HEK293 (cell line): ENCODE data around the gene TRIM8.

Source experiments
- CTCF ChIA-PET: fragments of 350-600 bp; formaldehyde crosslinking; extraction: SDS; loops from one replicate; lab custom pipeline; 2021; ENCODE audit warnings: antibody characterized with exemption; lab: Yijun Ruan, JAX
- POLR2A ChIA-PET: fragments of 300-600 bp; formaldehyde crosslinking; extraction: SDS; loops from one replicate; lab custom pipeline; 2020; ENCODE audit warnings: antibody characterized with exemption, inconsistent platforms; lab: Yijun Ruan, JAX
- H3K27ac ChIP-seq: fragments of 200-500 bp; sonication (Bioruptor generic); 2 replicates; pipeline ENCODE4 v1.5.1; 2014; ENCODE audit warnings: low read depth, low read length, control low read depth, inconsistent platforms; ENCODE audit errors: extremely low read depth
- H3K36me3 ChIP-seq, 2 experiments: fragments of 200-500 bp in 1 of 2; sonication (Bioruptor generic) in 1 of 2; 1 replicate in 1 of 2; 2 replicates in 1 of 2; pipeline ENCODE4 v1.5.1; 2014 to 2017; ENCODE audit warnings: inconsistent platforms in 2 of 2, low read length in 2 of 2; ENCODE audit not compliant: control insufficient read depth in 2 of 2, insufficient read depth in 1 of 2
- H3K4me1 ChIP-seq: fragments of 200-500 bp; sonication (Bioruptor generic); 2 replicates; pipeline ENCODE4 v1.5.1; 2014; ENCODE audit warnings: mild to moderate bottlenecking, low read length, inconsistent platforms; ENCODE audit not compliant: control insufficient read depth, insufficient read depth
- H3K4me3 ChIP-seq: 2 replicates; pipeline ENCODE4 v1.5.1; 2011; ENCODE audit warnings: low read depth, mild to moderate bottlenecking, control low read depth, low read length, moderate library complexity
- H3K9me3 ChIP-seq: fragments of 200-500 bp; sonication (Bioruptor generic); 2 replicates; pipeline ENCODE4 v1.5.1; 2014; ENCODE audit warnings: low read depth, low read length, inconsistent platforms; ENCODE audit not compliant: control insufficient read depth, insufficient read depth
- GLIS1 ChIP-seq: fragments of 450-650 bp; formaldehyde crosslinking; IDR thresholded peaks from 2 replicates; pipeline ENCODE4 v1.5.1; 2016; ENCODE audit warnings: missing biosample characterization, missing genetic modification characterization
- HOXA7 ChIP-seq: sonication (generic); formaldehyde crosslinking; IDR thresholded peaks from 2 replicates; pipeline ENCODE4 v1.8.1; 2022; ENCODE audit warnings: missing genetic modification reagents, borderline replicate concordance
- KLF16 ChIP-seq: fragments of 450-650 bp; formaldehyde crosslinking; IDR thresholded peaks from 2 replicates; pipeline ENCODE4 v1.5.1; 2017; ENCODE audit warnings: missing biosample characterization, missing genetic modification characterization
- KLF8 ChIP-seq: fragments of 450-650 bp; formaldehyde crosslinking; IDR thresholded peaks from 2 replicates; pipeline ENCODE4 v1.5.1; 2016; ENCODE audit warnings: missing biosample characterization, missing genetic modification characterization
- MYNN ChIP-seq: fragments of 450-650 bp; formaldehyde crosslinking; IDR thresholded peaks from 2 replicates; pipeline ENCODE4 v1.5.1; 2016; ENCODE audit warnings: missing biosample characterization, missing genetic modification characterization, borderline replicate concordance
- OVOL3 ChIP-seq: fragments of 450-650 bp; formaldehyde crosslinking; IDR thresholded peaks from 2 replicates; pipeline ENCODE4 v1.5.1; 2016; ENCODE audit warnings: missing biosample characterization, missing genetic modification characterization
- PRDM1 ChIP-seq: fragments of 450-650 bp; formaldehyde crosslinking; IDR thresholded peaks from 2 replicates; pipeline ENCODE4; 2016; ENCODE audit warnings: missing biosample characterization, missing genetic modification characterization
- SALL2 ChIP-seq: fragments of 450-650 bp; formaldehyde crosslinking; IDR thresholded peaks from 2 replicates; pipeline ENCODE4 v1.5.0; 2017; ENCODE audit warnings: missing biosample characterization, mild to moderate bottlenecking, missing genetic modification characterization, borderline replicate concordance
- YY2 ChIP-seq: fragments of 450-650 bp; formaldehyde crosslinking; IDR thresholded peaks from 2 replicates; pipeline ENCODE4 v1.5.1; 2016; ENCODE audit warnings: missing biosample characterization, missing genetic modification characterization
- ZBTB7A ChIP-seq: fragments of 450-650 bp; formaldehyde crosslinking; IDR thresholded peaks from 2 replicates; pipeline ENCODE4 v1.5.1; 2016; ENCODE audit warnings: low read depth, missing biosample characterization, missing genetic modification characterization
- ZFP3 ChIP-seq: fragments of 450-650 bp; formaldehyde crosslinking; IDR thresholded peaks from 2 replicates; pipeline ENCODE4 v1.5.1; 2016; ENCODE audit warnings: low read depth, missing biosample characterization, missing genetic modification characterization
- ZNF114 ChIP-seq: fragments of 450-650 bp; formaldehyde crosslinking; IDR thresholded peaks from 2 replicates; pipeline ENCODE4 v1.5.0; 2017; ENCODE audit warnings: missing biosample characterization, missing genetic modification characterization
- ZNF350 ChIP-seq: fragments of 450-650 bp; formaldehyde crosslinking; IDR thresholded peaks from 2 replicates; pipeline ENCODE4 v1.5.0; 2017; ENCODE audit warnings: missing biosample characterization, mild to moderate bottlenecking, missing genetic modification characterization
- ZNF394 ChIP-seq: fragments of 450-650 bp; formaldehyde crosslinking; IDR thresholded peaks from 2 replicates; pipeline ENCODE4 v1.5.1; 2016; ENCODE audit warnings: missing biosample characterization, missing genetic modification characterization, mild to moderate bottlenecking, moderate library complexity, borderline replicate concordance
- ZNF433 ChIP-seq: fragments of 450-650 bp; formaldehyde crosslinking; IDR thresholded peaks from 2 replicates; pipeline ENCODE4 v1.5.1; 2016; ENCODE audit warnings: missing biosample characterization, missing genetic modification characterization, low read depth
- ZNF585B ChIP-seq: fragments of 450-650 bp; formaldehyde crosslinking; IDR thresholded peaks from 2 replicates; pipeline ENCODE4 v1.5.1; 2016; ENCODE audit warnings: missing biosample characterization, missing genetic modification characterization
- ZNF629 ChIP-seq: fragments of 450-650 bp; formaldehyde crosslinking; IDR thresholded peaks from 2 replicates; pipeline ENCODE4 v1.5.1; 2017; ENCODE audit warnings: missing biosample characterization, missing genetic modification characterization
- ZSCAN16 ChIP-seq: fragments of 450-650 bp; formaldehyde crosslinking; IDR thresholded peaks from 2 replicates; pipeline ENCODE4 v1.5.1; 2016; ENCODE audit warnings: missing biosample characterization, missing genetic modification characterization
- TF ChIP-seq, protein P1 (sequence below): fragments of 450-650 bp; formaldehyde crosslinking; conservative IDR thresholded peaks from 2 replicates; pipeline ENCODE4 v1.5.1; 2016; ENCODE audit warnings: low read depth, missing biosample characterization, missing genetic modification characterization
- TF ChIP-seq, protein P2 (sequence below): fragments of 450-650 bp; formaldehyde crosslinking; IDR thresholded peaks from 2 replicates; pipeline ENCODE4 v1.5.1; 2016; ENCODE audit warnings: missing biosample characterization, missing genetic modification characterization
- TF ChIP-seq, protein P3 (sequence below): fragments of 450-650 bp; IDR thresholded peaks from 2 replicates; pipeline ENCODE4 v1.5.1; 2018; ENCODE audit warnings: missing biosample characterization, missing genetic modification characterization
- TF ChIP-seq, protein P4 (sequence below): fragments of 450-650 bp; formaldehyde crosslinking; IDR thresholded peaks from 2 replicates; pipeline ENCODE4 v1.5.1; 2017; ENCODE audit warnings: missing biosample characterization, missing genetic modification characterization
- TF ChIP-seq, protein P5 (sequence below): fragments of 450-650 bp; formaldehyde crosslinking; IDR thresholded peaks from 2 replicates; pipeline ENCODE4 v1.5.1; 2016; ENCODE audit warnings: missing biosample characterization, missing genetic modification characterization
- TF ChIP-seq, protein P6 (sequence below): fragments of 450-650 bp; formaldehyde crosslinking; IDR thresholded peaks from 2 replicates; pipeline ENCODE4 v1.5.1; 2016; ENCODE audit warnings: missing biosample characterization, missing genetic modification characterization, borderline replicate concordance

Gene TRIM8

DNA sequence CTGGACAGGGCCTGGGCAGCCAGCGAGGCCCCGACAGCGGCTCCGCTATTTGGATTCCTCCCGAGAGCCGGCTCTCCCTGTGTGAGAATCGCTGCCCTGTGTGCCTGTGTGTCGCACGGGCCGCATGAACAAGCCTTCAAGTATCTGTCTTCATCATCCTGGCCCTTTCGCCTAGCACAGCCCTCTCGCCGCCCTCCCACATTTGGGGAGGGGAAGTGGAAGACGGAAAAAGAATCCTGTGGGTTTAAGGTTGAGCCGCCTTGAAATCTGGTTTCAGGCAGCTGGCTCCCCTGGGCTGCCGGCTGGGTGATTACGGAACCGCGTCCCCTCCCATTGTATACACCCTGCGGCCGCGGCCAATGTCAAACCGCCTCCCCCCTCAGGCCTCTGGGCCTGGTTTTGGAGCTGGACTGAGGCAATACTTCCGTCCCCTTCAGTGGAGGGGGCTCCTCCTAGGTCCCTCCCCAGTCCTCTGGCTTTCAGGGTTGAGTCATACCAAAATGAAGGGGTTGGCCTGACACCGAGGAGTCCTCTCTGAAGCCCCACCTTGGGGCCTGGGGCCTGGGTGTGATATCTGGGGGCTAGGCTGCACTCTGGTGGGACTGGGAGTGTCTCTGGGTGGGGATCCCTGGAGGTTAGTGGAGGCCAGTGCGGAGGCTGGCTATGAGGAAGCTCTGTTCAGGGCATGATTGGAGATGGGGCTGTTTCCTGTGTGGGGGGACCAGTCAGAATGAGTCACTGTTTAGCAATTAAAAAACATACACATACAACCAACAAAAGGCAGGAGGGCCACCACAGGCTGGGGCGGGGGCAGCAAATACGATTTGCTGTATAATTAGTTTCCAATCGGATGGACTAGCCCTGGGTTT is 1.7 kb downstream of the TRIM8 start:
- Histone ChIP-seq H3K9me3 (no peaks in the 10 kb centered on the region), H3K36me3 (peaks cover 0 to 19% of the 10 kb centered on the region in 2 experiments; a peak in 1 of 3 replicates), H3K4me1 (peaks cover 18% of the 10 kb centered on the region), H3K27ac (peak overlapping the region; percentile 86), H3K4me3 (peak overlapping the region; percentile 69)
- ChIA-PET CTCF (interaction anchor here (0.6 to 1.6 kb wide), 7 partner anchors 13 to 865 kb away, joined by 3 to 11 read pairs (median 5); partner anchors contain the start of gene ARL3), POLR2A (interaction anchor here (0.6 to 3.5 kb wide), 9 partner anchors 11 to 97 kb away, joined by 4 to 18 read pairs (median 6); partner anchors contain the start of genes ARL3, SFXN2 and WBP1L)
- TF ChIP-seq, protein P1, sequence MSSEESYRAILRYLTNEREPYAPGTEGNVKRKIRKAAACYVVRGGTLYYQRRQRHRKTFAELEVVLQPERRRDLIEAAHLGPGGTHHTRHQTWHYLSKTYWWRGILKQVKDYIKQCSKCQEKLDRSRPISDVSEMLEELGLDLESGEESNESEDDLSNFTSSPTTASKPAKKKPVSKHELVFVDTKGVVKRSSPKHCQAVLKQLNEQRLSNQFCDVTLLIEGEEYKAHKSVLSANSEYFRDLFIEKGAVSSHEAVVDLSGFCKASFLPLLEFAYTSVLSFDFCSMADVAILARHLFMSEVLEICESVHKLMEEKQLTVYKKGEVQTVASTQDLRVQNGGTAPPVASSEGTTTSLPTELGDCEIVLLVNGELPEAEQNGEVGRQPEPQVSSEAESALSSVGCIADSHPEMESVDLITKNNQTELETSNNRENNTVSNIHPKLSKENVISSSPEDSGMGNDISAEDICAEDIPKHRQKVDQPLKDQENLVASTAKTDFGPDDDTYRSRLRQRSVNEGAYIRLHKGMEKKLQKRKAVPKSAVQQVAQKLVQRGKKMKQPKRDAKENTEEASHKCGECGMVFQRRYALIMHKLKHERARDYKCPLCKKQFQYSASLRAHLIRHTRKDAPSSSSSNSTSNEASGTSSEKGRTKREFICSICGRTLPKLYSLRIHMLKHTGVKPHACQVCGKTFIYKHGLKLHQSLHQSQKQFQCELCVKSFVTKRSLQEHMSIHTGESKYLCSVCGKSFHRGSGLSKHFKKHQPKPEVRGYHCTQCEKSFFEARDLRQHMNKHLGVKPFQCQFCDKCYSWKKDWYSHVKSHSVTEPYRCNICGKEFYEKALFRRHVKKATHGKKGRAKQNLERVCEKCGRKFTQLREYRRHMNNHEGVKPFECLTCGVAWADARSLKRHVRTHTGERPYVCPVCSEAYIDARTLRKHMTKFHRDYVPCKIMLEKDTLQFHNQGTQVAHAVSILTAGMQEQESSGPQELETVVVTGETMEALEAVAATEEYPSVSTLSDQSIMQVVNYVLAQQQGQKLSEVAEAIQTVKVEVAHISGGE (tag by site-specific recombination): peak; percentile 56; the same call in 1 of the 2 replicates
- TF ChIP-seq ZBTB7A (tag by site-specific recombination): no peak
- no peak for TF ChIP-seq OVOL3 (tag by site-specific recombination)
- no peak; the same call in none of the 2 replicates for TF ChIP-seq KLF8 (tag by site-specific recombination)
- TF ChIP-seq HOXA7 (CRISPR knock-in tag): no peak
- TF ChIP-seq KLF16 (tag by site-specific recombination): 0 out of 2 replicates have a peak, but pooled peaks have one; percentile 36
- TF ChIP-seq, protein P2, sequence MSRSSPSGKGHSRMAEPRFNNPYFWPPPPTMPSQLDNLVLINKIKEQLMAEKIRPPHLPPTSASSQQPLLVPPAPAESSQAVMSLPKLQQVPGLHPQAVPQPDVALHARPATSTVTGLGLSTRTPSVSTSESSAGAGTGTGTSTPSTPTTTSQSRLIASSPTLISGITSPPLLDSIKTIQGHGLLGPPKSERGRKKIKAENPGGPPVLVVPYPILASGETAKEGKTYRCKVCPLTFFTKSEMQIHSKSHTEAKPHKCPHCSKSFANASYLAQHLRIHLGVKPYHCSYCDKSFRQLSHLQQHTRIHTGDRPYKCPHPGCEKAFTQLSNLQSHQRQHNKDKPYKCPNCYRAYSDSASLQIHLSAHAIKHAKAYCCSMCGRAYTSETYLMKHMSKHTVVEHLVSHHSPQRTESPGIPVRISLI (tag by site-specific recombination): 0 out of 2 replicates have a peak, but pooled peaks have one; percentile 19
- no peak for TF ChIP-seq YY2 (tag by site-specific recombination)
- TF ChIP-seq, protein P3, sequence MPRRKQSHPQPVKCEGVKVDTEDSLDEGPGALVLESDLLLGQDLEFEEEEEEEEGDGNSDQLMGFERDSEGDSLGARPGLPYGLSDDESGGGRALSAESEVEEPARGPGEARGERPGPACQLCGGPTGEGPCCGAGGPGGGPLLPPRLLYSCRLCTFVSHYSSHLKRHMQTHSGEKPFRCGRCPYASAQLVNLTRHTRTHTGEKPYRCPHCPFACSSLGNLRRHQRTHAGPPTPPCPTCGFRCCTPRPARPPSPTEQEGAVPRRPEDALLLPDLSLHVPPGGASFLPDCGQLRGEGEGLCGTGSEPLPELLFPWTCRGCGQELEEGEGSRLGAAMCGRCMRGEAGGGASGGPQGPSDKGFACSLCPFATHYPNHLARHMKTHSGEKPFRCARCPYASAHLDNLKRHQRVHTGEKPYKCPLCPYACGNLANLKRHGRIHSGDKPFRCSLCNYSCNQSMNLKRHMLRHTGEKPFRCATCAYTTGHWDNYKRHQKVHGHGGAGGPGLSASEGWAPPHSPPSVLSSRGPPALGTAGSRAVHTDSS (tag by site-specific recombination): no peak
- TF ChIP-seq PRDM1 (tag by site-specific recombination): no peak
- TF ChIP-seq, protein P4, sequence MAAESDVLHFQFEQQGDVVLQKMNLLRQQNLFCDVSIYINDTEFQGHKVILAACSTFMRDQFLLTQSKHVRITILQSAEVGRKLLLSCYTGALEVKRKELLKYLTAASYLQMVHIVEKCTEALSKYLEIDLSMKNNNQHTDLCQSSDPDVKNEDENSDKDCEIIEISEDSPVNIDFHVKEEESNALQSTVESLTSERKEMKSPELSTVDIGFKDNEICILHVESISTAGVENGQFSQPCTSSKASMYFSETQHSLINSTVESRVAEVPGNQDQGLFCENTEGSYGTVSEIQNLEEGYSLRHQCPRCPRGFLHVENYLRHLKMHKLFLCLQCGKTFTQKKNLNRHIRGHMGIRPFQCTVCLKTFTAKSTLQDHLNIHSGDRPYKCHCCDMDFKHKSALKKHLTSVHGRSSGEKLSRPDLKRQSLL: no peak
- TF ChIP-seq ZFP3: no peak
- TF ChIP-seq ZNF629 (tag by site-specific recombination): peak; percentile 66
- TF ChIP-seq ZNF433 (tag by site-specific recombination): no peak
- TF ChIP-seq, protein P5, sequence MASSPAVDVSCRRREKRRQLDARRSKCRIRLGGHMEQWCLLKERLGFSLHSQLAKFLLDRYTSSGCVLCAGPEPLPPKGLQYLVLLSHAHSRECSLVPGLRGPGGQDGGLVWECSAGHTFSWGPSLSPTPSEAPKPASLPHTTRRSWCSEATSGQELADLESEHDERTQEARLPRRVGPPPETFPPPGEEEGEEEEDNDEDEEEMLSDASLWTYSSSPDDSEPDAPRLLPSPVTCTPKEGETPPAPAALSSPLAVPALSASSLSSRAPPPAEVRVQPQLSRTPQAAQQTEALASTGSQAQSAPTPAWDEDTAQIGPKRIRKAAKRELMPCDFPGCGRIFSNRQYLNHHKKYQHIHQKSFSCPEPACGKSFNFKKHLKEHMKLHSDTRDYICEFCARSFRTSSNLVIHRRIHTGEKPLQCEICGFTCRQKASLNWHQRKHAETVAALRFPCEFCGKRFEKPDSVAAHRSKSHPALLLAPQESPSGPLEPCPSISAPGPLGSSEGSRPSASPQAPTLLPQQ: 0 out of 2 replicates have a peak, but pooled peaks have one; percentile 38
- no peak for TF ChIP-seq ZNF350
- TF ChIP-seq ZNF114 (tag by site-specific recombination): no peak
- TF ChIP-seq, protein P6, sequence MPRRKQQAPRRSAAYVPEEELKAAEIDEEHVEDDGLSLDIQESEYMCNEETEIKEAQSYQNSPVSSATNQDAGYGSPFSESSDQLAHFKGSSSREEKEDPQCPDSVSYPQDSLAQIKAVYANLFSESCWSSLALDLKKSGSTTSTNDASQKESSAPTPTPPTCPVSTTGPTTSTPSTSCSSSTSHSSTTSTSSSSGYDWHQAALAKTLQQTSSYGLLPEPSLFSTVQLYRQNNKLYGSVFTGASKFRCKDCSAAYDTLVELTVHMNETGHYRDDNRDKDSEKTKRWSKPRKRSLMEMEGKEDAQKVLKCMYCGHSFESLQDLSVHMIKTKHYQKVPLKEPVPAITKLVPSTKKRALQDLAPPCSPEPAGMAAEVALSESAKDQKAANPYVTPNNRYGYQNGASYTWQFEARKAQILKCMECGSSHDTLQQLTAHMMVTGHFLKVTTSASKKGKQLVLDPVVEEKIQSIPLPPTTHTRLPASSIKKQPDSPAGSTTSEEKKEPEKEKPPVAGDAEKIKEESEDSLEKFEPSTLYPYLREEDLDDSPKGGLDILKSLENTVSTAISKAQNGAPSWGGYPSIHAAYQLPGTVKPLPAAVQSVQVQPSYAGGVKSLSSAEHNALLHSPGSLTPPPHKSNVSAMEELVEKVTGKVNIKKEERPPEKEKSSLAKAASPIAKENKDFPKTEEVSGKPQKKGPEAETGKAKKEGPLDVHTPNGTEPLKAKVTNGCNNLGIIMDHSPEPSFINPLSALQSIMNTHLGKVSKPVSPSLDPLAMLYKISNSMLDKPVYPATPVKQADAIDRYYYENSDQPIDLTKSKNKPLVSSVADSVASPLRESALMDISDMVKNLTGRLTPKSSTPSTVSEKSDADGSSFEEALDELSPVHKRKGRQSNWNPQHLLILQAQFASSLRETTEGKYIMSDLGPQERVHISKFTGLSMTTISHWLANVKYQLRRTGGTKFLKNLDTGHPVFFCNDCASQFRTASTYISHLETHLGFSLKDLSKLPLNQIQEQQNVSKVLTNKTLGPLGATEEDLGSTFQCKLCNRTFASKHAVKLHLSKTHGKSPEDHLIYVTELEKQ: no peak
- peak; percentile 48; the same call in 1 of the 2 replicates for TF ChIP-seq ZNF394 (tag by site-specific recombination)
- no peak for TF ChIP-seq ZSCAN16 (tag by site-specific recombination)
- no peak; the same call in 1 of the 2 replicates for TF ChIP-seq MYNN (tag by site-specific recombination)
- TF ChIP-seq ZNF585B: no peak
- TF ChIP-seq SALL2 (tag by site-specific recombination): no peak
- peak; percentile 82 for TF ChIP-seq GLIS1
